ENCODE data around the gene FRMD5. TPM values are rescaled to one million over a fixed set of nuclear protein-coding genes. Genes with fewer than 3 reads are reported as not detected.

The FRMD5 gene
- total RNA-seq, 1 experiment from 2014 or later = 17.4 TPM

DNA sequence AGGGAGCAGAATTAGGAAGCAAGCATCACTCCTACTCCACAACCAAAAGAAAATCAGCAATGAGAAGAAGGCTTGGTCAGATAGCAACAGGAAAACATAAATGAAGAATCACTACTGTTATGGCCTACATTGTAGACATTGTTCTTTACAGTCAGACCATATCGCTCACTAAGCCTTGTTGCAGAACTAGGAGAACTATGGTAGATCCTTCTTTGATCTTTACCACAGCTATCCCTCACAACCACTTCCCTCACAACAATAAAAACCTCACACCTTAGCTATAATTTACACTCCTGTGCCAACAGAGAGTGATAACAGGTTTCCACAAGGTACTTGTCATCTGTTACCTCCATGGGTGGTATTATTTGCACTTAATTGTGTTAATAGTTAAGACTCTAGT, 241.7 kb downstream of the FRMD5 start:
- Mint-ChIP-seq H3K27ac (ENCODE audit: unreplicated experiment) (no peak overlapping the region), H3K27me3 (ENCODE audit: insufficient read depth, unreplicated experiment) (no peaks in the 10 kb centered on the region), H3K36me3 (ENCODE audit: insufficient read depth, unreplicated experiment) (no peaks in the 10 kb centered on the region), H3K4me1 (ENCODE audit: low read depth, unreplicated experiment) (peaks cover 8% of the 10 kb centered on the region), H3K9me3 (ENCODE audit: unreplicated experiment) (no peaks in the 10 kb centered on the region), H3K4me3 (ENCODE audit: unreplicated experiment) (no peak overlapping the region)
- TF ChIP-seq, protein P1, sequence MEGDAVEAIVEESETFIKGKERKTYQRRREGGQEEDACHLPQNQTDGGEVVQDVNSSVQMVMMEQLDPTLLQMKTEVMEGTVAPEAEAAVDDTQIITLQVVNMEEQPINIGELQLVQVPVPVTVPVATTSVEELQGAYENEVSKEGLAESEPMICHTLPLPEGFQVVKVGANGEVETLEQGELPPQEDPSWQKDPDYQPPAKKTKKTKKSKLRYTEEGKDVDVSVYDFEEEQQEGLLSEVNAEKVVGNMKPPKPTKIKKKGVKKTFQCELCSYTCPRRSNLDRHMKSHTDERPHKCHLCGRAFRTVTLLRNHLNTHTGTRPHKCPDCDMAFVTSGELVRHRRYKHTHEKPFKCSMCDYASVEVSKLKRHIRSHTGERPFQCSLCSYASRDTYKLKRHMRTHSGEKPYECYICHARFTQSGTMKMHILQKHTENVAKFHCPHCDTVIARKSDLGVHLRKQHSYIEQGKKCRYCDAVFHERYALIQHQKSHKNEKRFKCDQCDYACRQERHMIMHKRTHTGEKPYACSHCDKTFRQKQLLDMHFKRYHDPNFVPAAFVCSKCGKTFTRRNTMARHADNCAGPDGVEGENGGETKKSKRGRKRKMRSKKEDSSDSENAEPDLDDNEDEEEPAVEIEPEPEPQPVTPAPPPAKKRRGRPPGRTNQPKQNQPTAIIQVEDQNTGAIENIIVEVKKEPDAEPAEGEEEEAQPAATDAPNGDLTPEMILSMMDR (IDR thresholded peaks at IDR 0.05; ENCODE audit: insufficient read depth in 1 of 2, low read depth in 1 of 2, low read length in 1 of 2, severe bottlenecking in 1 of 2, unreplicated experiment in 1 of 2) = no peak
- CTCF ChIA-PET = no interaction called here
- DNase-seq = no peak
- no TSS peak for BruUV-seq (replicated peaks)
- H3K36me3 ChIP-seq (ENCODE audit: control insufficient read depth, insufficient read depth, low read length) = no peaks in the 10 kb centered on the region
- intact Hi-C loops (cut with micrococcal nuclease; ENCODE audit: unreplicated experiment) = no loop called here
- no peak overlapping the region for H3K4me3 ChIP-seq (ENCODE audit: low read depth, low read length)
- H3K27me3 ChIP-seq (replicated peaks; ENCODE audit: control insufficient read depth, insufficient read depth, low read length) = no peaks in the 10 kb centered on the region
- POLR2A ChIA-PET = no interaction called here
- no peaks in the 10 kb centered on the region for H3K4me1 ChIP-seq
- no peaks in the 10 kb centered on the region for H3K9me3 ChIP-seq

DNA sequence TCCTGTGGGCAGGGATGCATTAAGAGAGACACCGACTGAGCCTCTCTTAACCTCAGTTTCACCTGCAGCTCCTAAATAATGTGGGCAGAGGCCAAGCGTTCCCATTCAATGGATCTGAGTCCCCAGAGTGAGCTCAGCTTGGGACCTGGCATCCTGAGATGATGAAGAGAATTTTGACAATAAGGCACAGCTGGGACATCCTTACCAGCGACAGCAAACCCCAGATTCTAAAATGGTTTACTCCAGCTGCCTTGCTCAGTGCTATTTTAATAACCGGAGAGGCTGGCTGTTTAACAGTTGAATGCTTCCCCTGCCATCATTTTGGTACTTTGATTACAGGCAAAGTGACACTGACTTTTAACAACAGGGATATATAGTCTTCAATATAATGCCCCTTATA, 244.5 kb downstream of the FRMD5 start:
- ChIA-PET CTCF (no interaction called here), POLR2A (no interaction called here)
- Histone ChIP-seq H3K27me3 (replicated peaks; ENCODE audit: control insufficient read depth, insufficient read depth, low read length) (no peaks in the 10 kb centered on the region), H3K9me3 (no peaks in the 10 kb centered on the region), H3K36me3 (ENCODE audit: control insufficient read depth, insufficient read depth, low read length) (no peaks in the 10 kb centered on the region), H3K4me3 (ENCODE audit: low read depth, low read length) (no peak overlapping the region), H3K4me1 (no peaks in the 10 kb centered on the region)
- DNase-seq = no peak
- TF ChIP-seq, protein P1 (IDR thresholded peaks at IDR 0.05; ENCODE audit: insufficient read depth in 1 of 2, low read depth in 1 of 2, low read length in 1 of 2, severe bottlenecking in 1 of 2, unreplicated experiment in 1 of 2) = no peak
- Mint-ChIP-seq H3K4me3 (ENCODE audit: unreplicated experiment) (no peak overlapping the region), H3K27me3 (ENCODE audit: insufficient read depth, unreplicated experiment) (no peaks in the 10 kb centered on the region), H3K9me3 (ENCODE audit: unreplicated experiment) (no peaks in the 10 kb centered on the region), H3K4me1 (ENCODE audit: low read depth, unreplicated experiment) (no peaks in the 10 kb centered on the region), H3K27ac (ENCODE audit: unreplicated experiment) (no peak overlapping the region), H3K36me3 (ENCODE audit: insufficient read depth, unreplicated experiment) (no peaks in the 10 kb centered on the region)
- intact Hi-C loops (cut with micrococcal nuclease; ENCODE audit: unreplicated experiment) = no loop called here
- no TSS peak for BruUV-seq (replicated peaks)

DNA sequence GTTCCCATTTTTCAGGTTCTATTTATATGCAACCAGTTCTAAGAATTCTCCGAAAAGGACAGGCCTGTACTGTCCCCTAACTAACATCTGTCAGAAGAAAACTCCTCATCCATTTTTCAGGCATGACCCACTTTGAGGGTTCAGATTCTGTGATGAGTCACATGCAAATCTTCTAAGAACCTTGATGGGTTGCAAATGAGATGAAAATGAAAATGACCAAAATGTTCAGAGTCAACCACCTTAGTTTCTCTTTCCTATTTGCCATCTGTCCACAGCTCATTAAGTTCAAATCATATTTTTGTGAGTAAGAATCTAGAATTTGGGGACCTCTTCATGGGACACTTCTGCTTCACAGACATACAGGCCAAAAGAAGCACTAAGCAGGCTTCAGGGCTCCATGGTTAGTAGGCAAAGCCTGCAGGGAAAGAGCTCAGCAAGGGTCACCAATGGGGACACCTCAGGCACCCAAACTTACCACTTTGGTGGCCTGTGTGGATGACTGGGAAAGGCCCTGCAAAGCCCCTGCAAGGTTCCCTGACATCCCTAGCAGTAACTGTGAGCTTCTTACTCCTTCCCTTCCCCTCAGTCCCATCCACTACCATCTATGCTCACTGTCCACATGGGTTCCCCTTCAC, 246.3 kb downstream of the FRMD5 start:
- Mint-ChIP-seq H3K27me3 (ENCODE audit: insufficient read depth, unreplicated experiment) (no peaks in the 10 kb centered on the region), H3K4me3 (ENCODE audit: unreplicated experiment) (no peak overlapping the region), H3K4me1 (ENCODE audit: low read depth, unreplicated experiment) (no peaks in the 10 kb centered on the region), H3K27ac (ENCODE audit: unreplicated experiment) (no peak overlapping the region), H3K9me3 (ENCODE audit: unreplicated experiment) (no peaks in the 10 kb centered on the region), H3K36me3 (ENCODE audit: insufficient read depth, unreplicated experiment) (no peaks in the 10 kb centered on the region)
- H3K36me3 ChIP-seq (ENCODE audit: control insufficient read depth, insufficient read depth, low read length) = no peaks in the 10 kb centered on the region
- CTCF ChIA-PET = no interaction called here
- no peaks in the 10 kb centered on the region for H3K27me3 ChIP-seq (replicated peaks; ENCODE audit: control insufficient read depth, insufficient read depth, low read length)
- no TSS peak for BruUV-seq (replicated peaks)
- no peaks in the 10 kb centered on the region for H3K4me1 ChIP-seq
- intact Hi-C loops (cut with micrococcal nuclease; ENCODE audit: unreplicated experiment) = no loop called here
- no peak overlapping the region for H3K4me3 ChIP-seq (ENCODE audit: low read depth, low read length)
- H3K9me3 ChIP-seq = no peaks in the 10 kb centered on the region
- TF ChIP-seq, protein P1 (IDR thresholded peaks at IDR 0.05; ENCODE audit: insufficient read depth in 1 of 2, low read depth in 1 of 2, low read length in 1 of 2, severe bottlenecking in 1 of 2, unreplicated experiment in 1 of 2) = no peak
- no peak for DNase-seq
- POLR2A ChIA-PET = no interaction called here
